SH-SY5Y (cell line): ENCODE measurements around the gene TMEM147.

Experiments
- GATA2 ChIP-seq: IDR thresholded peaks from 2 replicates; pipeline ENCODE4 v1.6.1; 2011; ENCODE audit warnings: mild to moderate bottlenecking, low read depth, low read length
- GATA3 ChIP-seq: IDR thresholded peaks from 2 replicates; pipeline ENCODE4 v1.6.1; 2011; ENCODE audit warnings: low read depth, mild to moderate bottlenecking, low read length, moderate library complexity

Gene TMEM147

GRCh38 chr19:35560677-35561076, 15.3 kb downstream of the TMEM147 start:
- TF ChIP-seq GATA3 = no peak
- no peak for TF ChIP-seq GATA2

GRCh38 chr19:35561436-35561835, 16.0 kb downstream of the TMEM147 start:
- no peak for TF ChIP-seq GATA2
- no peak for TF ChIP-seq GATA3

- TF ChIP-seq GATA3 (no peak), GATA2 (no peak)
These were observed 16.9 kb downstream of the TMEM147 start for GRCh38 chr19:35562336-35562735.

GRCh38 chr19:35562776-35563175, 17.4 kb downstream of the TMEM147 start:
- TF ChIP-seq GATA2 (no peak), GATA3 (no peak)

GRCh38 chr19:35563207-35563829, 17.9 kb downstream of the TMEM147 start, which contains the start of gene ATP4A:
Gene ATP4A, minus strand, starts transcription at chr19:35563658. Its CDS starts 29 bp downstream, at chr19:35563629.
- TF ChIP-seq GATA3 = no peak
- TF ChIP-seq GATA2 = no peak

- TF ChIP-seq GATA2 (no peak), GATA3 (no peak)
These were observed 19.8 kb downstream of the TMEM147 start for GRCh38 chr19:35565016-35565856.

- TF ChIP-seq GATA2 (no peak), GATA3 (no peak)
These were observed 21.3 kb downstream of the TMEM147 start for GRCh38 chr19:35566738-35567137.

- TF ChIP-seq GATA3 (no peak), GATA2 (no peak)
These were observed 23.9 kb downstream of the TMEM147 start for GRCh38 chr19:35569281-35569781.

GRCh38 chr19:35571406-35571965, 26.1 kb downstream of the TMEM147 start:
- TF ChIP-seq GATA3 (no peak), GATA2 (no peak)

GRCh38 chr19:35577918-35578317, 32.5 kb downstream of the TMEM147 start:
- TF ChIP-seq GATA3 (no peak), GATA2 (no peak)

- no peak for TF ChIP-seq GATA3
- TF ChIP-seq GATA2 = no peak
These were observed 33.3 kb downstream of the TMEM147 start for GRCh38 chr19:35578707-35579106.

GRCh38 chr19:35582760-35583159, 37.3 kb downstream of the TMEM147 start:
- TF ChIP-seq GATA3 (no peak), GATA2 (no peak)

GRCh38 chr19:35585848-35586247, 40.4 kb downstream of the TMEM147 start, which contains the start of gene PMIS2:
Gene PMIS2, plus strand, starts transcription at chr19:35586173. Its CDS starts 87 bp downstream, at chr19:35586260.
- TF ChIP-seq GATA3 (no peak), GATA2 (no peak)

GRCh38 chr19:35587321-35587720, 41.9 kb downstream of the TMEM147 start:
- TF ChIP-seq GATA3 (no peak), GATA2 (no peak)
